Stimulated activated CD8-positive, alpha-beta memory T cell treated with anti-CD3 and anti-CD28 coated beads, Interleukin-12 subunit alpha, Interleukin-12 subunit beta, amount 100 ng/mL, for 24 hours (primary cell): ENCODE measurements around the gene AFAP1L2.

Source experiments
- DNase-seq: peaks from one replicate; pipeline ENCODE4 v3.0.0-alpha.2; 2020; ENCODE audit errors: extremely low read depth

AFAP1L2 gene

GRCh38 chr10:114266521-114266920 is 137.8 kb downstream of the AFAP1L2 start:
- DNase-seq, result no peak

DNA sequence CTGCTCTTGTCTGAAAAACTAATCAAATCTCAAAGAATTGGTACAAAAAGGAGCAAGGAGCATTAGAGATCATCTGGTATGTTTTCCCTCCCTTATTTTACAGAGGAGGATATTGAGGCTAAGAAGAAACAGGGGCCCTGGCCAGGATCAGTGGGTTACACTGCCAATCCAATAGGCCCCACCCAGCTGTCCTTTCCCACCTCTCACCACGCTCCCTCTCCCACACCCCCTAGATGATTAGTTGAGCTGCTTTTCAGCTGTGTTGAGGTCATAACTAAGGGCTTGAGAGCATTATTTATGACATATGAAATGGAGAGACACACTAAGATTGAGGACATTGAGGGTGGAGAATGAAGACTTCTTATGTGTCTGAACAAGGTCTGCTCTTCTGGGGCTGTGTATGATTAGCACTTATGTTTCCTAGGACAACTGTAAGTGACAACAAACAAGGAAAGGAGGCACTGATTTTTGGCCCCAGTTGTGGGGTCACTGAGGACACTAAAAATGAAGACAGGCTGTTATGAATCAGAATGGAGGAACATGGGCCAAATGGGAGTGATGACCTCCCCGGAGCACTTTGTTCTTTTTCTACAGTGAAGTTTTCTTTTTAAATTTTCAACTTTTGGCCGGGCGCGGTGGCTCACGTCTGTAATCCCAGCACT is 138.8 kb downstream of the AFAP1L2 start:
- no peak for DNase-seq

DNA sequence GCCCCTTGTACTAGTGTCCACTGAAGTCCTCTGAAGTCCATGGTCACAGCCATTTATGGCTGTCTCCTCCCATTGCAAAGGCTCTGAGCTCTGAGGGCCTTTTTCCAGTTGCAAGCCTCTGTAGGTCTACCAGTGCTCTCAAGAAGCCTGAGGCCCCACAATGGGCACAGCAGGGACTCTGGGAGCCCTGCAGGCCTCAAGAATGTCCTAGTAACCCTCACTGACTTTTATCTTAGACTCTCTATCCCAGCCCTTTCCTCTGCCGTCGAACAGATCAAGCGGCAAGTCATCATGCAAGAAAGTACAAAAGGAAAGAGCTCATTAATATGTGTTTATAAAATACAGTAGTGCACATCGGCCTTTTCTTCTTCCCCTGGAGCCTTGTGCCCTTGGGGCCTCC is 141.8 kb downstream of the AFAP1L2 start:
- no peak for DNase-seq

GRCh38 chr10:114261076-114261475 is 143.2 kb downstream of the AFAP1L2 start:
- DNase-seq, result no peak

- DNase-seq, result no peak
Measured at GRCh38 chr10:114260366-114260765, 143.9 kb downstream of the AFAP1L2 start.

DNA sequence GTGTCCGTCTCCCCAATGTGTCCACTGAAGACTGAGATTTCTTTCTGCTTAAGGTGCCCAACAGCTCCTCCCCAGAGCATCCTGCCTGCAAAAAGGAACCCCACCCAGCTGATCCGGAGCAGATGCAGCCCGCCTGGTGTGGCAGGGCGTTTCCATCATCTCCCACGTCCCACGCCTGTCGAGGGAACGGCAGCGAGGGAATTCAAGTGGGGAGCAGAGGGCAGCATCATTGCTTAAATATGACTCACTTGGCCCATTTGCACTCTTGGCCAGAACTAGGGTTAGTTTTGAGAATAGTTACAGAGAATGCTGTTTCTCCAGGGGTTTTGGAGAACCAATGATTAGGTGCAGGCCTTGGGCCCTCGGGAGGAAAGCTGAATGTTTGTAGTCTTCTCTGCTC is 144.5 kb downstream of the AFAP1L2 start:
- DNase-seq, result no peak

GRCh38 chr10:114258274-114258840 is 145.9 kb downstream of the AFAP1L2 start:
- DNase-seq, result no peak

- no peak for DNase-seq
Measured at GRCh38 chr10:114257498-114257897, 146.8 kb downstream of the AFAP1L2 start.

DNA sequence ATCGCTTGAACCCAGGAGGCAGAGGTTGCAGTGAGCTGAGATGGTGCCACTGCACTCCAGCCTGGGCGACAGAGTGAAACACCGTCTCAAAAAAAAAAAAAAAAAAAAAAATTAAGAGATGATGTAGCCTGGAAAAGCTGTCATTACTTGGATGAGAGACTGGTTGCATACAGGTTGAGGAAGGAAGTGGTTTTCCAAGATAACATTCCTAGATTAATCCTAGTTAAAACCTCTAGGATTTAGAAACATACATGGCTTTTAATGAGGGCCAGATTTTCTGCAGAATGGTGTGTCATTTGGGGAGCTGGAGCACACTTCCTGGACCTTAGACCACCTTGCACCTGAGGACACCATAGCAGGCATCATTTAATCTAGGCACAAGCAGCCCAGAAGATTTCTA is 147.5 kb downstream of the AFAP1L2 start:
- no peak for DNase-seq

DNA sequence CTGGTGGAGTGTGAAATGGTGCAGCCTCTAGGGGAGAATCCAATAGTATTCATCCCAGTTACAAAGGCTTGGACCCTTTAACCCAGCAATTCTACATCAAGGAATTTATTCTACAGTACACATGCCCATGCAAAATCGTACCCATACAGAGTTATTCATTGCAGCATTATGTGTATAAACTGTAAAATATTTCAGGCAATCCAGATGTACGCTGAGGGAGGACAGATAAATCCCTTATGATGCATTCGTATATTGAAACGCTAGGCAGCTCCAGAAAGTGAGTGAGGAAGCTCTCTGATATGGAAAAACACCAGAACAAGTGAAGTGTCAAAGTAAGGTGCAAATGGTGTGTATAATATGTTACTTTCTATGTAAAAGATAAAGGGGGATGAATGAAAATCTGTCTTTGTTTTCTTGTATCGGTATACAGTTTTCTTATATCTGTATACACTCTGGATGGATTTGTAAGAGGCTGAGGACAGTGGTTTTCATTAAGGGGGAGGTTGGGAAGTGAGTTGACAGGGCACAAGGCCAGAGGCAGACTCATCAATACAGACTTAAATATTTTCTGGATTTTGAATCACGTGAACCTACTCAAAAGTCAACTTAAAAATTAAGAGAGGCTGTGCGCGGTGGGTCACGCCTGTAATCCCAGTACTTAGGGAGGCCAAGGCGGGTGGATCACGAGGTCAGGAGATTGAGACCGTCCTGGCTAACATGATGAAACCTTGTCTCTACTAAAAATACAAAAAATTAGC is 148.1 kb downstream of the AFAP1L2 start:
- DNase-seq, result no peak

- no peak for DNase-seq
Measured at GRCh38 chr10:114255227-114255626, 149.1 kb downstream of the AFAP1L2 start.

GRCh38 chr10:114252883-114253282 is 151.4 kb downstream of the AFAP1L2 start:
- DNase-seq, result no peak

GRCh38 chr10:114252092-114252491 is 152.2 kb downstream of the AFAP1L2 start:
- no peak for DNase-seq

DNA sequence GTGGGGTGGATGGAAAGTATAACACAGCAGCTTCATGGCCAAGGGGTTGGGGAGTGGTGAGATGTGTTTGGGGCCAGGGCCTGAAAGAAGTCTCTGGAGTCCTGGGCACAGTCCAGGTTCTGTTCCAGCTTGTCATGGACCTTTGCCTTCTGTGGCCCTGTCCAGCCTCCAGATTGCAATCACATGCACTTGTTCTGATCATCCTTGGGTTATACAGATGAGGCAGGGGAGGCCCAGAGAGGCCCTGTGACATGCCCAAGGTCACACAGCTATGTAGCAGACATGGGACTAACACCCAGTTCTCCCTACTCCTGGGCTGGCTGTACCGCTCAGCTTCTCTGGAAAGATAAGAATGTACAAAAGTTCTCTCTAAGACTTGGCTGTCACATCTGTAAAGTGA is 153.6 kb downstream of the AFAP1L2 start:
- no peak for DNase-seq

- no peak for DNase-seq
Measured at GRCh38 chr10:114250236-114250635, 154.1 kb downstream of the AFAP1L2 start.

- no peak for DNase-seq
Measured at GRCh38 chr10:114246679-114247305, 157.5 kb downstream of the AFAP1L2 start.

DNA sequence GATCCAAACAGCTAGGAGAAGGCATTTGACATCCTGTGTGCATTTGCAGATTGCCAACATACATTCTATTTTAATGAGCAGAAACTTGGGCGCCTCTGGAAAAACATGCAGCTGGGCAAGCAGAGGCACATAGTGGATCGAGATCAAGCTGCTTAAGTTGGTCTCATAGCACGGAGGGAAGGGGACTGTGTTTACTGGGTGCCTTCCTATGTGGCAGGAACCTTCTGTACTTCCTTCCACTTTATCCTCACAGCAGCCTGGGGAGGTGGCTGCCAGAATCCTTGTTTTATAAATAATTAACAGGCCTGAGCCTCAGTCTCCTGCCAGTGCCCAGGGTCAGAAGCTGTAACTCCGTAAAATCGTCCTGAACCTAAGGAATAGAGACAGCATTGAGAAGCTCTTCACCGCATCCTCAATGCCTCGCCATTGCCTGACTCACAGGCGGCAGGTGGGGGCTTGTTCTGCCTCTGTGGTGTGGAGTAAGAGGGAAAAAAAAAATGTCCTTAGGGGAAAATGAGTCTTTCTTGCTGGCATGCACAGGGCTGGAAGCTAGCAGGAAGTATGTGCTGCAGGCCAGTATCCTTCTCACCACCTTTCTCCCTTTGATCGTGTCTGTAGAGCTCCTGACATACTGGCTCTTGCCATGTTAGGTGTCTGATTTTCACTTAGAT is 159.0 kb downstream of the AFAP1L2 start:
- no peak for DNase-seq
